Stimulated activated CD4-positive, alpha-beta T cell treated with anti-CD3 and anti-CD28 coated beads, Interleukin-1b, Interleukin-23, amount 100 ng/mL, for 24 hours (primary cell): ENCODE data around the gene TMEM150B.

Source experiments
- DNase-seq, 4 experiments: peaks; one replicate each; pipeline ENCODE4 v3.0.0-alpha.2; 2020; ENCODE audit warnings: low read depth in 4 of 4, low spot score in 1 of 4

The TMEM150B gene

GRCh38 chr19:55355213-55355821 is 30.2 kb upstream of the TMEM150B start:
- DNase-seq, result no peak

DNA sequence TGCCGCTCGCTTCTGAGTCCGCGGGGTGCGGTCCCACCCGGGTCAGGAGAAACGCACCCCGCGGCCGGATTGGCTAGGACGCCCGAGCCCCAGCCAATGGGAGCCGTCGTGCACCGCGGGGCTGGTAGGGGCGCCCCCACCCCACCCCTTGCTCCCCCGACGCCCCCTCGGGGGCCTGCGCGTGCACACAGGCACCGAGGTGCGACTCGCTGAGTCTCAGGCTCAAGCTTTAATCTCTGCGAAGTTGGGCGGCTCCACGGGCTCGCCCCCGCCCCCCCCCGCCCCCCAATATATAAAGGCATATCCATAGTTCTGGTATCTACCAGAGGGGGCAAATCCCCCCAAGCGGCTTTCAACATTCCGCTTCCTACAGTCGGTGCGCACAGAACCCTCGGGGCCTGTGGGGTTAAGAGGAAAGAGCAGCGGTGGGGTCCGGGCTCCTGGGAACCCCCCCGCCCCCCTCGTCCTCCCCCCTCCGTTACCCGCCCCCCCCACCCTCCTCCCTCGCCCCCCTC is 29.6 kb upstream of the TMEM150B start, which contains the start of gene COX6B2:
Gene COX6B2 (minus strand): TSS at position 22 of the 515 bp plus-strand sequence. CDS start 198 bp downstream, outside the sequence.
- DNase-seq, result no peak

GRCh38 chr19:55353803-55354697 is 28.9 kb upstream of the TMEM150B start:
- peak in 3 of 4 experiments; percentile 33 to 45 (median 41) for DNase-seq

DNA sequence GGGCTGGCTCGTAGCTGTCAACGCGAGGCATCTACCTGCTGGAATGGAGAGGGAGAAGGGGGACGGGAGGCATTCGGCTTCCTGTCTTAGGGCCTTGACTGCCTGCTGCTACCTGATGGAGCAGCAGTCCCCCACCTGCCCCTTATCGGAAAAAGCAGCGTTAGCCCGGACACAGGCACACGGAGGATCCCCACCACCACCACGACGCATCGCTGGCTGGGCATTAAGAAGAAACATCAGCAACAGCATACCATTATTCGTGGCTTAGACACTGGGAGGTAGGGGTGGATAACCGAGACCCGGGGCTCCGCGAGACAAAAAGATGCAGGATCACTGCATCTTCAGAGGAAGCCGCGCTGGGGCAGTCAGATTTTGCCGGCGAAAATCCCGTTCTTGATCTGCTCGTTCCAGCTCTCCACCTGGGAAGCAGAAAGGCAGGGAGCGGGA is 28.2 kb upstream of the TMEM150B start:
- DNase-seq, result no peak

DNA sequence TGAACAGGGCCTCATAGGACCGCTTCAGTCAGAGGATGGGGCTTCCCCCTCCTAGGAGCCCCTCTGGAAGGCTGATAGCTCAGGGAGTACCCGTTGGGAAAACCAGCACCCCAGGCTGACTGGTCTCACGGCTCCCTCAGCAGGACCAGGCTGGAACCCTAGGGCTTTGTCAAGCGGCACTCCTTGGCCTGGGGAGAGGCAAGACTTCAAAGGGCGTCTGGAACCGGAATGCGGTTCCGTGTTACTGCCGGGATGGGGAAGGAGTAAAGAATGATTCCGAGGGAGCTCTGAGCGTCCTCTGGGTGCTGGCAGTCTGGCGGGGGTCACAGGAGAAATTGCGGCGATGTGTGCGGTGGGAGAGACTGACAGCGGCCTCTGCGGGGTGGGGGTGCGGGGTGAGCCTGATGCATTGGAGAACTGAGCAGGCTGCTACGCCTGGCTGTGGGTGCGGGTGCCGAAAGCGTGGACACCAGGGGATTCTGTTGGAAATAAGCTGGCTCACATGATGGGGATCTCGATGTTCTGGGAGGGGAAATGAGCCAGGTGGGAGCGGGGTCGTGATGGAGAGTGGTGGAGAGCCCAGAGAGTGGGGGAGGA is 27.5 kb upstream of the TMEM150B start:
- no peak for DNase-seq

DNA sequence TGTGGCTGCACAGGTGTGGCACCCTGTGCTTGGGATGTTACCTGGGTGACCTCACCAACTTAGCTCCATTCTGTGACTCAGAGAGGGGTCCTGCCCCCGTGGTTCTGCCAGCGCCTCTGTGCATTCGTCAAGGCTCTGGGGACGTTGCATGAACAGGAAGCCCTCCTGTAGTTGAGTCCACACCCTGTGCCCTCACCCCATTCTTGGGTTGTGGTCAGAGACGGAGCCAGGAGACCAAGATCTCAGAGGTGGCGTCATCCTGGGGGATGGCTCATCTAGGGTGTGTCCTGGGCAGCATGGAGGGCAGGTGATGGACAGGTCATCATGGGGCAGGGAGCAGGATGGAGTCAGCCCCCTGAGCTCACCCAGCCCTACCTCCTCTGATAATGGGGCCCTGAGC is 26.9 kb upstream of the TMEM150B start:
- no peak for DNase-seq

DNA sequence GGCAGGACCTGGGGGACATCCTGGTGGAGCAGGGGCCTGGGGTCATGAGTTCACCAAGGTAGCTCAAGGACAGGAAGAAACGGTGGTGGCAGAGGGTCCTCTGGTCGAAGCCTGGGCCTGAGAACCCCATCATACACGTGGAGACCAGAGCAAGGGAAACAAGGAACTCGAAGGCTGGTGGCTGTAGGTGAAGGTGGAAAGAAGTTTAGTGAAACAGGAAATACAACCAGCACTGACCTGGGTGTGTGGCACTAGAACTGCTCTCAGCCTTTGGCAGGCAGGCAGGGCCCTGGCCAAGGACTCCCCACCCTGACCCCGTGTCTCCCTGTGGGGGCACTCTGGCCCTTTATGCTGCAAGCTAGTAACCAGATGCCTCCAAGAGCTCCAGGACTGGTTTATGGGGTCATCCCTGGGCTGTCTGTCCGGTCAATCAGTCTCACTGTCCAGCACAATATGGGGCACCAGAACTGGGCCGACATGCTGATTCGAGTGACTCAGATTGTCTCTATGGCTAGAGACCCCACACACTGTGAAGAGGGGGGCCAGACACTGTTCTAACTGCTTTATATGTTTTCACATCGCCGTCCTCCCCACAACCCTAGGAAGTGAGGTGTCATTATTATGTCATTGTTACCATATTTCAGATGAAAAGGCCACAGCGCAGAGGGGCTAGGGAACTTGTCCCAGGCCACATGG is 25.6 kb upstream of the TMEM150B start:
- no peak for DNase-seq

DNA sequence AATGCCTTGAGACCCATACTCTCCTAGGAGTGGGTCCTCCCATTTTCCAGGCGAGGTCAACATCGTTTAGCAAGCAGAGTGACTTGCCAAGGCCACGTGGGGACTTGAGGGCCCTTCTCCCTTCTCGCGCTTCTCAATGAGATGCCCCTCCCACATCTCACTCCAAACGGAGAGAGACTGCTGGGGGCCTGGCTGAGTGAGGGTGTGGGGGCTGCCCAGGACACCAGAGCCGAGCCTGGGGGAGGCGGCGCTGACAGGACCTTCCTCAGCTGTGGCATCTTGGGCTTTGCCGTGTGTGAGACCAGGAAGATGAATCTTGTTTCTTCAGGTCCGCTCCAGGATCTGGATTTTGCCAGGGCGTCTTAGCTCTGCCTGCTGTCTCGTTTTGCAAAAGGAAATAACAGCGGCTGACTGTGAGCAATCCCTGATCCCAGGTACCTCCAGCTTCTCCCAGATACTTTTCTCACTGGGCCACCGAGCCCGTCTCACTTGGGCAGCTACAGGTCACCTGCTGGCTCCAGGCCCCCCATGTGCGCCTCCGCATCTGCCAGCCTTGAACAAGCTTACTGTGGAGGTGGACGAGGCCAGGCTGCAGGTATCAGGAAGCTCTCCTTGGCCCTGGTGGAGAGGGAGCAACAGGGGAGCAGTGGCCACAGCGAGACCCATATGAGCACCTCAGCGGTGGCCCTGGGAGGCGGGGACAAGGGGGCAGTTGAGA is 23.3 kb upstream of the TMEM150B start:
- no peak for DNase-seq

- no peak for DNase-seq
Measured at GRCh38 chr19:55347442-55348009, 22.4 kb upstream of the TMEM150B start.

- DNase-seq, result no peak
Measured at GRCh38 chr19:55346725-55347441, 21.7 kb upstream of the TMEM150B start.

DNA sequence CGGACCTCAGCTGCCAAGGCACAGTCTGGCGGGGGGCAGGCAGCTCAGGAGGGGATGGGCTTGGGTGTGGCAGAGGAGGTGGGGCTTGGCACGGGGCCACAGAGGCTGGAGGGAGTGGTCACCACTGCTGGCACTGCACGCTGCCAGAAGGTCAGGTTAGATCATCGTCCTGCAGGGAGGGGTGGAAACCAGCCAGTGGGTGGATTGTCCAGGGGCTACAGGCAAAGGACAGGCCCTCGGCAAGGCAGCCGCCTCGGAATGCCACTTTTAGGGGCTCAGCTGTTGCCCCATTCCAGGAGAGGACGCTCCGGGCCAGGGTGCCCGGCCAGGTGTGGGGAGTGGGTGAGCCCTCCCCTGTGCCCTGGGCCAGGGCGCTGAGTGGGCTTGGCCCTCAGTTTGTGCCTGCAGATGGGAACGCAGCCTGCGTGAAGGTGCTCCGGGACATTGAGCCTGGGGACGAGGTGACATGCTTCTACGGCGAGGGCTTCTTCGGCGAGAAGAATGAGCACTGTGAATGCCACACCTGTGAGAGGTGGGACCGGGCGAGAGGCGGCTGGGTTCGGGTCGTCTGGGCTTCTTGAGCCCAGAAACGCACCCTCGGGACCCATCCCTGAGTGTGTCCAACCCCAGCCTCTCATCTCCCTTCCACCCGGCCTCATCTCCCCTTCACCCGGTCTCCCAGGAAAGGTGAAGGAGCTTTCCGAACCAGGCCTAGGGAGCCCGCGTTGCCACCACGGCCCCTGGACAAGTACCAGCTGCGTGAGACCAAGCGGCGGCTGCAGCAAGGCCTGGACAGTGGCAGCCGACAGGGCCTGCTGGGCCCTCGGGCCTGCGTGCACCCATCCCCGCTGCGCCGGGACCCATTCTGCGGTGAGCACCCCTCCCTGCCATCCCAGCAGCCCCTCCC is 20.9 kb upstream of the TMEM150B start:
- DNase-seq, result no peak

DNA sequence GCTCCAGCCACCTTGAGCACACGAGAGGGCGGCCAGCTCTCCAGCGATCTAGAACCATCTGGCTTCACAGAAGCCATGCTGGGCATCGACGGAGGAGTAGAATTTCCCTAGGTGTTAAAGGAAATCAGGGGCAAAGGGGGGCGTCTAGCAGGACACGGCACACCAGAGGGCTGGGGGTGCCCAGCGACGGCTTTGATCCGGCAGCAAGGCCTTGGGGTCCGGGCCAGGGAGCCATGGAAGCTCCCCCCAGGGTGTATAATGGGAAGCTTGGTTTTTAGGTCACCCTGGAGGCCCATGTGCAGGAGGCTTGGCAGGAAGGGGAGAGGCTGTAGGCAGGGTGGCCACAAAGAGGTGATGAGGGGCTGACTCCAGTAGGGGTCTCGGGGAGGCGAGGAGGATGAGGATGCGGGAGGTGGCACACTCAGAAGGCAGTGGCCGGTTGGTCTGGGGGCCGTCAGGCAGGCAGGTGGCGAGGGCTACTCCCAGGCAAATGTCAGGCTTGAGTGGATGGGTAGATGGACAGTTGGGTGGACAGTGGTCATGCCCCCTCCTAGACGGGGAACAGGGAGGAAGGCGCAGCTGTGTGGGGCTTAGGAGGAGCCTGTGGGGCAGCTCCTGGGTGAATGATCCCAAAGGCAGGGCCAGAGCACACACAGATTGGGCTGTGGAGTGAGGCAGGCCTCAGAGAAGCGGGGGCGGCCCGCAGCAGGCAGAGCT is 20.1 kb upstream of the TMEM150B start:
- DNase-seq, result no peak

DNA sequence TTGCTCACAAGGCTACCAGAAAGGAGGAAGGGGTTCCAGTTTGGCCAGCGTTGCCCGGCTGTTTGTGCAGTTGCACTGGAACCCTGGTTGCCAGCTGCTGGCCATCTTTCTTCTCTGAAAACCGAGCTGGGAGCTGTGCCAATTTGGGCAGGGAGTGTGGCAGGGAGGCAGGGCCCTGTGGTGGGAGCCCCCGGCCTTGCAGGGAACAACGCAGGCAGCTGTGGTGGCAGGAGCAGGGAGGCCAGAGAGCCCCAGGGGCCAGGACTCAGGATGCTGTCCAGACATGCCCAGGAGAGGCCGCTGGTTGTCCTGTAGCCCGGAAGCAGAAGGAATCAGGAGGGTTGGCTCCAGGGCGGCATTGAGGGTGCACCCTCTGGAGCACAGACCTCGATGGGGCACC is 19.3 kb upstream of the TMEM150B start:
- DNase-seq, result no peak

- DNase-seq, result no peak
Measured at GRCh38 chr19:55341595-55342531, 16.7 kb upstream of the TMEM150B start.

DNA sequence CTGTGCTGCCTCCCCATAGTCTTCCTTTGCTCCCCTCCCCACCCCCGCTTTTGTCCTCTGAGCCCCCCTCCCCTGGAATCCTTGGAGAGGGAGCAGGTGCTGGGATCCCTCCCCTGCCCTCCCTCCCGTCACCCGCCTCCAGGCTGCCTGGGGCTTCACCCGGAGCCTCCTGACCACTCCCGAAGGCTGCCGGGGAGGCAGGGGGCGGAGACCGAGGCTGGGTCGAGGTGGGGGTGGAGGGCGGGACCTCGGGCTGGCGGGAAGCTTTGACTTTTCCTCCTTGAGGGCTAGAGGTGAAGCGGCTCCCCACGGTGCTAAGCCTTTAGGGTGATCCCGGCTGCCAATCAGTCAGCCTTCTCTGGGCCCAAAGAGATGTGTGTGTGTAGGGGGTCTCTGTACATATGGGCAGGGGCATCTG is 16.0 kb upstream of the TMEM150B start:
- peak; percentile 18 to 72 (median 37) for DNase-seq

DNA sequence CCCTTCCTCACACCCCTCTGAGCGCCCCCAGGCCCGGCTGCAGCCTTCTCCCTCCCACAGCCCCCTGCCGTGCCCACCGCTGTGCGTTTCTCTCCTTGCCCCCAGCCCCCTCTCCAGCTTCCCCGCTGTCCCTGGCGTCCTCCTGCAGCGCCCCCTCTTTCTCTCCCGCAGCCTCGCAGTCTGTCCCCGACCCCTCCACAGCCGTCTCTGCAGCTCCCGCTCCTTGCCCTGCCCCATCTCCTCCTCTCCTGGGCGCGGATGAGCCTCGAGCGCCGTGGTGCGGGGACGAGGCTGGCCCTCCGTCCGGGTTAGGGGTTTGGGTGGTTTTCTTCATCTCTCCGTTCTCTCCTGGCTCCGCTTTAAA is 15.6 kb upstream of the TMEM150B start:
- DNase-seq, result no peak
